ENCODE results near the gene SLC45A3. TPM values are rescaled to one million over a fixed set of nuclear protein-coding genes. Genes with fewer than 3 reads are reported as not detected.

SLC45A3 gene
- total RNA-seq, 1 donor: 1.1 TPM

DNA sequence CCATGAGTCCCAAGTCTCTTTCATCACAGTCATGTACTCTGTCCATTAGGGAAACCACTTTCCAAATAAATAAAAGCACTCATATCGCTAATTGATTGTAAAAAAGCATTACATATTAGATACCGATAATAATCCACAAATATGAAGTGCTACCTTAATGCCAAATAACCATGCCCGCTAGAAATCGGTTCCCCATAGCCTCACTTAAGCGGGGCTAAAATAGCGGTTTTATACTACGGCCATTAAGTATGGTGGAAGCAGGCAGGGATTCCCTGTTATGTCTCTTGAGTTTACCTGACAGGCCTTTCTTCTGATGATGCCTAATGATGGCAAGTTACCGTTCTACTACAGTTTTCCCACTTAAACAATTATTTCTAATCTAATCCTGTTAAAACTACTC, 52.4 kb downstream of the SLC45A3 start:
- no peaks in the 10 kb centered on the region for H3K27me3 ChIP-seq (ENCODE audit: insufficient read depth, low read length)
- H3K4me2 ChIP-seq (ENCODE audit: insufficient read depth, low read length): no peak overlapping the region
- H3K9me3 ChIP-seq (ENCODE audit: low read depth, low read length): no peaks in the 10 kb centered on the region
- no peak overlapping the region for H3K27ac ChIP-seq (ENCODE audit: low read depth, low read length)
- no peak for DNase-seq (ENCODE audit: insufficient read length, low spot score, missing footprints)
- H2AFZ ChIP-seq (ENCODE audit: low read length): no peak overlapping the region
- TF ChIP-seq, protein P1, sequence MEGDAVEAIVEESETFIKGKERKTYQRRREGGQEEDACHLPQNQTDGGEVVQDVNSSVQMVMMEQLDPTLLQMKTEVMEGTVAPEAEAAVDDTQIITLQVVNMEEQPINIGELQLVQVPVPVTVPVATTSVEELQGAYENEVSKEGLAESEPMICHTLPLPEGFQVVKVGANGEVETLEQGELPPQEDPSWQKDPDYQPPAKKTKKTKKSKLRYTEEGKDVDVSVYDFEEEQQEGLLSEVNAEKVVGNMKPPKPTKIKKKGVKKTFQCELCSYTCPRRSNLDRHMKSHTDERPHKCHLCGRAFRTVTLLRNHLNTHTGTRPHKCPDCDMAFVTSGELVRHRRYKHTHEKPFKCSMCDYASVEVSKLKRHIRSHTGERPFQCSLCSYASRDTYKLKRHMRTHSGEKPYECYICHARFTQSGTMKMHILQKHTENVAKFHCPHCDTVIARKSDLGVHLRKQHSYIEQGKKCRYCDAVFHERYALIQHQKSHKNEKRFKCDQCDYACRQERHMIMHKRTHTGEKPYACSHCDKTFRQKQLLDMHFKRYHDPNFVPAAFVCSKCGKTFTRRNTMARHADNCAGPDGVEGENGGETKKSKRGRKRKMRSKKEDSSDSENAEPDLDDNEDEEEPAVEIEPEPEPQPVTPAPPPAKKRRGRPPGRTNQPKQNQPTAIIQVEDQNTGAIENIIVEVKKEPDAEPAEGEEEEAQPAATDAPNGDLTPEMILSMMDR (IDR thresholded peaks at IDR 0.05; ENCODE audit: extremely low read depth, low read depth, low read length): no peak
- peaks cover 73% of the 10 kb centered on the region for H3K79me2 ChIP-seq (ENCODE audit: insufficient read depth, low read length)
- peaks cover 3% of the 10 kb centered on the region for H4K20me1 ChIP-seq (ENCODE audit: insufficient read depth, low read length)
- no peak overlapping the region for H3K4me3 ChIP-seq (ENCODE audit: insufficient read depth, low read length)
- peaks cover 21% of the 10 kb centered on the region for H3K4me1 ChIP-seq (ENCODE audit: insufficient read depth, low read length)
- H3K36me3 ChIP-seq (ENCODE audit: insufficient read depth, low read length): peaks cover 6% of the 10 kb centered on the region

DNA sequence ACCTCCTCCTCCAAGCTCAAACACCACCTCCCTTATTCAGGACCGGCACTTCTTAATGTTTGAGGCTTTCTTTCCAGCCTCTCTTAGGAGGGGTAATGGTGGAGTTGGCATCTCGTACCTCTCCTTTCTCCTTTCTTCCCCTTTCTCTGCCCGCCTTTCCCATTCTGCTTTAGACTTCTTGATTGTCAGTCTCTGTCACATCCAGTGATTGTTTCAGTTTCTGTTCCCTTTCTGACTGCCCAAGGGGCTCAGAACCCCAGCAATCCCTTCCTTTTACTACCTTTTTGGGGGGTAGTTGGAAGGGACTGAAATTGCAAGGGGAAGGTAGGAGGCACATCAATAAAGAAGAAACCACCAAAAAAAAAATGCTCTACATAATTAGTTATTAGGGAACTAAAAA, 54.1 kb downstream of the SLC45A3 start:
- TF ChIP-seq, protein P1 (IDR thresholded peaks at IDR 0.05; ENCODE audit: extremely low read depth, low read depth, low read length): no peak
- no peak for DNase-seq (ENCODE audit: insufficient read length, low spot score, missing footprints)
- Histone ChIP-seq H3K9me3 (ENCODE audit: low read depth, low read length) (no peaks in the 10 kb centered on the region), H3K4me1 (ENCODE audit: insufficient read depth, low read length) (peaks cover 12% of the 10 kb centered on the region), H3K27me3 (ENCODE audit: insufficient read depth, low read length) (no peaks in the 10 kb centered on the region), H3K79me2 (ENCODE audit: insufficient read depth, low read length) (peaks cover 81% of the 10 kb centered on the region), H3K4me3 (ENCODE audit: insufficient read depth, low read length) (no peak overlapping the region), H3K36me3 (ENCODE audit: insufficient read depth, low read length) (peaks cover 19% of the 10 kb centered on the region), H3K27ac (ENCODE audit: low read depth, low read length) (no peak overlapping the region), H3K4me2 (ENCODE audit: insufficient read depth, low read length) (no peak overlapping the region), H4K20me1 (ENCODE audit: insufficient read depth, low read length) (peaks cover 3% of the 10 kb centered on the region), H2AFZ (ENCODE audit: low read length) (no peak overlapping the region)

DNA sequence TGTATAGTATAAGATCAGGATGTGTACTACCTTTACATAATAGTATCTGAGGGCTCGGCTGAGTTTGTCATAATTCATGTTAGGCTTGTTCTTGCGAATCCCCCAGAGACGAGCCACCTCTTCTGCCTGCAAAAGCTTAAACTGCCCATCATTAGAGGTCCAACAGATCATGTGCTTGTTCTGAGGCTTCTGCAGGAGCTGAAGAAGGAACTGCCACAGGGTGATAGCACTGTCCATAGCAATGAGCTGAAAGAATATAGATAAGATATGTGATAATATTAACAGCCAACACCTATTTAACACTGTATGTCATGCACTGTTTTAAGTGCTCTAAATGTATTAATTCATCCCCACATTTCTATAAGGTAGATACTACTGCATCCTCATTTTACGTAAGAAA, 56.7 kb downstream of the SLC45A3 start:
- Histone ChIP-seq H2AFZ (ENCODE audit: low read length) (no peak overlapping the region), H3K4me1 (ENCODE audit: insufficient read depth, low read length) (no peaks in the 10 kb centered on the region), H3K27ac (ENCODE audit: low read depth, low read length) (no peak overlapping the region), H3K36me3 (ENCODE audit: insufficient read depth, low read length) (peaks cover 34% of the 10 kb centered on the region), H3K79me2 (ENCODE audit: insufficient read depth, low read length) (peaks cover 69% of the 10 kb centered on the region), H4K20me1 (ENCODE audit: insufficient read depth, low read length) (peaks cover 3% of the 10 kb centered on the region), H3K4me3 (ENCODE audit: insufficient read depth, low read length) (no peak overlapping the region), H3K27me3 (ENCODE audit: insufficient read depth, low read length) (no peaks in the 10 kb centered on the region), H3K9me3 (ENCODE audit: low read depth, low read length) (no peaks in the 10 kb centered on the region), H3K4me2 (ENCODE audit: insufficient read depth, low read length) (no peak overlapping the region)
- no peak for DNase-seq (ENCODE audit: insufficient read length, low spot score, missing footprints)
- TF ChIP-seq, protein P1 (IDR thresholded peaks at IDR 0.05; ENCODE audit: extremely low read depth, low read depth, low read length): no peak

DNA sequence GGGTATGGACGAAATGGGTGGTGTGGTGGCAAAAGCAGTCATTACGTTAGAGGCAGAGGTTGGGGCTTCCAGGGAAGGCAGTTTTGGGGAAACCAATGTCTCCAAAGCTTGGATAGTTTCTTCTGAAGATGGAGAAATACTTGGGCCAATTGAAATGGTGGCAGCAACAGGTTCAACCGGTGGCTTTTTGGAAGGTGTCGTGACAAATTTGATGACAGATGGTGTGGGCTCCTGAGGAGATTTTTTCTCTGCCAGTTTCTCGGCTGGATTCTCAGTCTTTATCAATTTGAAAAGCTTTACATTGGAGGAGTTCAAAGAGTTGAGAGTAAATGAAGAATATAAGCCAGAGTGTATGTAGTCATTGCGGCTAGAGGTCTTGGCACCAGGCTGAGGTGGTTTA, 60.0 kb downstream of the SLC45A3 start:
- Histone ChIP-seq H3K36me3 (ENCODE audit: insufficient read depth, low read length) (peaks cover 64% of the 10 kb centered on the region), H3K9me3 (ENCODE audit: low read depth, low read length) (no peaks in the 10 kb centered on the region), H3K4me1 (ENCODE audit: insufficient read depth, low read length) (no peaks in the 10 kb centered on the region), H3K79me2 (ENCODE audit: insufficient read depth, low read length) (peaks cover 40% of the 10 kb centered on the region), H2AFZ (ENCODE audit: low read length) (no peak overlapping the region), H3K4me3 (ENCODE audit: insufficient read depth, low read length) (no peak overlapping the region), H3K4me2 (ENCODE audit: insufficient read depth, low read length) (no peak overlapping the region), H4K20me1 (ENCODE audit: insufficient read depth, low read length) (peaks cover 6% of the 10 kb centered on the region), H3K27me3 (ENCODE audit: insufficient read depth, low read length) (no peaks in the 10 kb centered on the region), H3K27ac (ENCODE audit: low read depth, low read length) (no peak overlapping the region)
- TF ChIP-seq, protein P1 (IDR thresholded peaks at IDR 0.05; ENCODE audit: extremely low read depth, low read depth, low read length): no peak
- DNase-seq (ENCODE audit: insufficient read length, low spot score, missing footprints): no peak

Data from osteoblast (primary cell).